ENCODE measurements around the gene TEK.

Gene TEK

GRCh38 chr9:27203783-27204182, 94.8 kb downstream of the TEK start (continued):
- TF ChIP-seq, protein P1, sequence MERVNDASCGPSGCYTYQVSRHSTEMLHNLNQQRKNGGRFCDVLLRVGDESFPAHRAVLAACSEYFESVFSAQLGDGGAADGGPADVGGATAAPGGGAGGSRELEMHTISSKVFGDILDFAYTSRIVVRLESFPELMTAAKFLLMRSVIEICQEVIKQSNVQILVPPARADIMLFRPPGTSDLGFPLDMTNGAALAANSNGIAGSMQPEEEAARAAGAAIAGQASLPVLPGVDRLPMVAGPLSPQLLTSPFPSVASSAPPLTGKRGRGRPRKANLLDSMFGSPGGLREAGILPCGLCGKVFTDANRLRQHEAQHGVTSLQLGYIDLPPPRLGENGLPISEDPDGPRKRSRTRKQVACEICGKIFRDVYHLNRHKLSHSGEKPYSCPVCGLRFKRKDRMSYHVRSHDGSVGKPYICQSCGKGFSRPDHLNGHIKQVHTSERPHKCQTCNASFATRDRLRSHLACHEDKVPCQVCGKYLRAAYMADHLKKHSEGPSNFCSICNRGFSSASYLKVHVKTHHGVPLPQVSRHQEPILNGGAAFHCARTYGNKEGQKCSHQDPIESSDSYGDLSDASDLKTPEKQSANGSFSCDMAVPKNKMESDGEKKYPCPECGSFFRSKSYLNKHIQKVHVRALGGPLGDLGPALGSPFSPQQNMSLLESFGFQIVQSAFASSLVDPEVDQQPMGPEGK (CRISPR knock-in tag; IDR thresholded peaks at IDR 0.05; ENCODE audit: borderline replicate concordance) = no peak
- TF ChIP-seq PPARA (CRISPR knock-in tag; IDR thresholded peaks at IDR 0.05; ENCODE audit: borderline replicate concordance) (no peak), SNAI2 (CRISPR knock-in tag; IDR thresholded peaks at IDR 0.05) (no peak), ZFP3 (CRISPR knock-in tag; IDR thresholded peaks at IDR 0.05) (no peak), CREB5 (CRISPR knock-in tag; IDR thresholded peaks at IDR 0.05; ENCODE audit: low read depth) (no peak), TOX (CRISPR knock-in tag; IDR thresholded peaks at IDR 0.05; ENCODE audit: borderline replicate concordance) (no peak), BACH2 (CRISPR knock-in tag; IDR thresholded peaks at IDR 0.05; ENCODE audit: borderline replicate concordance) (no peak)

- TF ChIP-seq BACH2 (CRISPR knock-in tag; IDR thresholded peaks at IDR 0.05; ENCODE audit: borderline replicate concordance) = no peak
- TF ChIP-seq TOX (CRISPR knock-in tag; IDR thresholded peaks at IDR 0.05; ENCODE audit: borderline replicate concordance) = no peak
- TF ChIP-seq ESRRG (CRISPR knock-in tag; IDR thresholded peaks at IDR 0.05) = no peak
- TF ChIP-seq CSDC2 (CRISPR knock-in tag; IDR thresholded peaks at IDR 0.05) = no peak
- TF ChIP-seq CREB5 (CRISPR knock-in tag; IDR thresholded peaks at IDR 0.05; ENCODE audit: low read depth) = no peak
- no peak for TF ChIP-seq ZFP3 (CRISPR knock-in tag; IDR thresholded peaks at IDR 0.05)
- no peak for TF ChIP-seq ZNF565 (CRISPR knock-in tag; conservative IDR thresholded peaks at IDR 0.05; ENCODE audit: low read depth)
- no peak for TF ChIP-seq TCF4 (CRISPR knock-in tag; IDR thresholded peaks at IDR 0.05; ENCODE audit: borderline replicate concordance)
- TF ChIP-seq GLIS3 (CRISPR knock-in tag; IDR thresholded peaks at IDR 0.05) = no peak
- TF ChIP-seq, protein P1 (CRISPR knock-in tag; IDR thresholded peaks at IDR 0.05; ENCODE audit: borderline replicate concordance) = no peak
- TF ChIP-seq ZFP30 (CRISPR knock-in tag; IDR thresholded peaks at IDR 0.05) = no peak
- TF ChIP-seq PPARA (CRISPR knock-in tag; IDR thresholded peaks at IDR 0.05; ENCODE audit: borderline replicate concordance) = no peak
- no peak for ATAC-seq
Measured at GRCh38 chr9:27204578-27204977, 95.6 kb downstream of the TEK start.

- no peak for ATAC-seq
- TF ChIP-seq PPARA (CRISPR knock-in tag; IDR thresholded peaks at IDR 0.05; ENCODE audit: borderline replicate concordance) = no peak
- TF ChIP-seq, protein P1 (CRISPR knock-in tag; IDR thresholded peaks at IDR 0.05; ENCODE audit: borderline replicate concordance) = no peak
- TF ChIP-seq ZNF8 (CRISPR knock-in tag; IDR thresholded peaks at IDR 0.05) = no peak
- TF ChIP-seq ARNTL (CRISPR knock-in tag; IDR thresholded peaks at IDR 0.05; ENCODE audit: borderline replicate concordance, low read depth) = no peak
- no peak for TF ChIP-seq TCF4 (CRISPR knock-in tag; IDR thresholded peaks at IDR 0.05; ENCODE audit: borderline replicate concordance)
- no peak for TF ChIP-seq TOX (CRISPR knock-in tag; IDR thresholded peaks at IDR 0.05; ENCODE audit: borderline replicate concordance)
- no peak for TF ChIP-seq ZFP30 (CRISPR knock-in tag; IDR thresholded peaks at IDR 0.05)
- TF ChIP-seq ESRRG (CRISPR knock-in tag; IDR thresholded peaks at IDR 0.05) = no peak
Measured at GRCh38 chr9:27205198-27205597, 96.2 kb downstream of the TEK start.

GRCh38 chr9:27206041-27206440, 97.0 kb downstream of the TEK start:
- no peak for ATAC-seq
- TF ChIP-seq CSDC2 (CRISPR knock-in tag; IDR thresholded peaks at IDR 0.05) (no peak), ZFP3 (CRISPR knock-in tag; IDR thresholded peaks at IDR 0.05) (no peak), POU6F1 (CRISPR knock-in tag; IDR thresholded peaks at IDR 0.05; ENCODE audit: borderline replicate concordance, low read depth) (no peak), ZNF70 (CRISPR knock-in tag; IDR thresholded peaks at IDR 0.05) (no peak), TOX (CRISPR knock-in tag; IDR thresholded peaks at IDR 0.05; ENCODE audit: borderline replicate concordance) (no peak), ESRRG (CRISPR knock-in tag; IDR thresholded peaks at IDR 0.05) (no peak), RARB (CRISPR knock-in tag; IDR thresholded peaks at IDR 0.05) (no peak), GLIS3 (CRISPR knock-in tag; IDR thresholded peaks at IDR 0.05) (no peak), ZNF565 (CRISPR knock-in tag; conservative IDR thresholded peaks at IDR 0.05; ENCODE audit: low read depth) (no peak), SNAI2 (CRISPR knock-in tag; IDR thresholded peaks at IDR 0.05) (no peak)
- TF ChIP-seq, protein P1 (CRISPR knock-in tag; IDR thresholded peaks at IDR 0.05; ENCODE audit: borderline replicate concordance) = no peak

Data from SK-N-SH treated with all-trans-retinoic acid at 6 μM for 48 hours (cell line).